ENCODE measurements around the gene MPP1.

GRCh38 chrX:154776753-154777152 lies 28.5 kb downstream of the MPP1 start:
- TF ChIP-seq TARDBP (IDR thresholded peaks at IDR 0.05): no peak
- TF ChIP-seq ZNF384 (IDR thresholded peaks at IDR 0.05): no peak
- TF ChIP-seq SUZ12 (IDR thresholded peaks at IDR 0.05): no peak

Data from HEK293T (cell line).